Measurements from ENCODE around the gene PLEKHA5.
"Not testable (repeated sequence)": the region's sequence is repeated elsewhere in the genome, so short reads cannot be mapped to it uniquely, and the experiment has no call there.

Gene PLEKHA5

GRCh38 chr12:19278407-19278806, 148.9 kb downstream of the PLEKHA5 start:
- DNase-seq (ENCODE audit: low read depth), result no peak

- no peak for DNase-seq (ENCODE audit: low read depth)
Observed at GRCh38 chr12:19282133-19282699, 152.7 kb downstream of the PLEKHA5 start.

GRCh38 chr12:19284658-19285057, 155.1 kb downstream of the PLEKHA5 start:
- DNase-seq (ENCODE audit: low read depth), result no peak

- DNase-seq (ENCODE audit: low read depth), result no peak
Observed at GRCh38 chr12:19285793-19286448, 156.4 kb downstream of the PLEKHA5 start.

GRCh38 chr12:19287302-19287701, 157.8 kb downstream of the PLEKHA5 start:
- DNase-seq (ENCODE audit: low read depth), result no peak

GRCh38 chr12:19288161-19288560, 158.6 kb downstream of the PLEKHA5 start:
- DNase-seq (ENCODE audit: low read depth), result no peak

GRCh38 chr12:19288603-19289244, 159.2 kb downstream of the PLEKHA5 start:
- no peak for DNase-seq (ENCODE audit: low read depth)

- no peak for DNase-seq (ENCODE audit: low read depth)
Observed at GRCh38 chr12:19298836-19299605, 169.5 kb downstream of the PLEKHA5 start.

- no peak for DNase-seq (ENCODE audit: low read depth)
Observed at GRCh38 chr12:19299765-19300164, 170.2 kb downstream of the PLEKHA5 start.

GRCh38 chr12:19301223-19301622, 171.7 kb downstream of the PLEKHA5 start:
- DNase-seq (ENCODE audit: low read depth), result no peak

- no peak for DNase-seq (ENCODE audit: low read depth)
Observed at GRCh38 chr12:19301688-19302087, 172.2 kb downstream of the PLEKHA5 start.

GRCh38 chr12:19302100-19302640, 172.6 kb downstream of the PLEKHA5 start:
- no peak for DNase-seq (ENCODE audit: low read depth)

GRCh38 chr12:19303496-19303895, 174.0 kb downstream of the PLEKHA5 start:
- DNase-seq (ENCODE audit: low read depth), result no peak

- no peak for DNase-seq (ENCODE audit: low read depth)
Observed at GRCh38 chr12:19304149-19304750, 174.7 kb downstream of the PLEKHA5 start.

- not testable (repeated sequence) for DNase-seq (ENCODE audit: low read depth)
Observed at GRCh38 chr12:19305621-19306020, 176.1 kb downstream of the PLEKHA5 start.

GRCh38 chr12:19306366-19306765, 176.8 kb downstream of the PLEKHA5 start:
- no peak for DNase-seq (ENCODE audit: low read depth)

GRCh38 chr12:19307451-19307850, 177.9 kb downstream of the PLEKHA5 start:
- DNase-seq (ENCODE audit: low read depth), result no peak

- no peak for DNase-seq (ENCODE audit: low read depth)
Observed at GRCh38 chr12:19311165-19311564, 181.6 kb downstream of the PLEKHA5 start.

GRCh38 chr12:19312637-19313036, 183.1 kb downstream of the PLEKHA5 start:
- DNase-seq (ENCODE audit: low read depth), result no peak

- no peak for DNase-seq (ENCODE audit: low read depth)
Observed at GRCh38 chr12:19316425-19316824, 186.9 kb downstream of the PLEKHA5 start.

GRCh38 chr12:19322376-19322775, 192.8 kb downstream of the PLEKHA5 start:
- DNase-seq (ENCODE audit: low read depth), result no peak

- DNase-seq (ENCODE audit: low read depth), result no peak
Observed at GRCh38 chr12:19323805-19324204, 194.3 kb downstream of the PLEKHA5 start.

Measured in T-helper 22 cell (primary cell).